Measurements from ENCODE around the gene UTF1.

UTF1 gene

GRCh38 chr10:133279326-133280226, 49.6 kb downstream of the UTF1 start:
- DNase-seq, result no peak

- DNase-seq, result no peak
These were observed 50.5 kb downstream of the UTF1 start for GRCh38 chr10:133280391-133281059.

- DNase-seq, result no peak
These were observed 51.1 kb downstream of the UTF1 start for GRCh38 chr10:133281084-133281483.
